DOHH2 (cell line): ENCODE results near the gene BHLHE23.

ENCODE experiments used
- CTCF ChIP-seq: fragments of 200-600 bp; sonication (generic); IDR thresholded peaks from one replicate; pipeline ENCODE4 v1.5.1; 2014; ENCODE audit warnings: antibody characterized with exemption, mild to moderate bottlenecking, low read depth, low read length; ENCODE audit not compliant: poor library complexity, severe bottlenecking
- EZH2phosphoT487 ChIP-seq: fragments of 200-600 bp; sonication (generic); IDR thresholded peaks from 2 replicates; pipeline ENCODE4 v1.6.1; 2017; ENCODE audit warnings: borderline replicate concordance, mild to moderate bottlenecking, antibody characterized with exemption, low read length, moderate library complexity, mixed read lengths

- TF ChIP-seq CTCF, result no peak
- TF ChIP-seq EZH2phosphoT487, result no peak
Observed at GRCh38 chr20:63045401-63045800, 38.6 kb upstream of the BHLHE23 start.
